ENCODE data around the gene ITGA6.

- no peak for TF ChIP-seq CTCF (IDR thresholded peaks at IDR 0.05)
- TF ChIP-seq POLR2A (IDR thresholded peaks at IDR 0.05) = no peak
Observed at GRCh38 chr2:172484706-172485105, 57.3 kb downstream of the ITGA6 start.

All from body of pancreas (tissue), 4 donors.